SU-DHL-6 (cell line): Measurements from ENCODE around the gene PASK.

Experiments used
- EZH2phosphoT487 ChIP-seq: fragments of 200-600 bp; sonication (generic), shearing (Covaris generic); conservative IDR thresholded peaks from 2 replicates; pipeline ENCODE4 v1.6.1; 2018; ENCODE audit warnings: mild to moderate bottlenecking, antibody characterized with exemption, low read length, moderate library complexity, mixed read lengths
- TF ChIP-seq, protein P1 (sequence below): fragments of 200-600 bp; sonication (generic); IDR thresholded peaks from one replicate; pipeline ENCODE4 v1.5.1; 2017; ENCODE audit warnings: antibody characterized with exemption, mild to moderate bottlenecking, low read length, moderate library complexity; ENCODE audit not compliant: insufficient read depth, poor library complexity, severe bottlenecking

DNA sequence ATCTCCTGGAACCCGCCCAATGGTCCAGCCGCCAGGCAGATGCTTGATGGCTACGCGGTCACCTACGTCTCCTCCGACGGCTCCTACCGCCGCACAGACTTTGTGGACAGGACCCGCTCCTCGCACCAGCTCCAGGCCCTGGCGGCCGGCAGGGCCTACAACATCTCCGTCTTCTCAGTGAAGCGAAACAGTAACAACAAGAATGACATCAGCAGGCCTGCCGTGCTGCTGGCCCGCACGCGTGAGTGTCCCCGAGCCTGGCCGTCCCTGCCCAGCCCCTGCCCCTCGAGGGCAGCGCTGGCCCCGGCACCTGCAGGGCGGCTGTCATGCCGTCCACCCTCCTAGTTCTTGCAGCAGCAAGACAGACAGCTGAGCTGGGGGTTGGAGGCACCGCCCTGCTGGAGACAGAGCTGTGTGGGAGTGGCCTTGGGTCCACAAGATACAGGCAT is 83.9 kb downstream of the PASK start:
- TF ChIP-seq, protein P1, sequence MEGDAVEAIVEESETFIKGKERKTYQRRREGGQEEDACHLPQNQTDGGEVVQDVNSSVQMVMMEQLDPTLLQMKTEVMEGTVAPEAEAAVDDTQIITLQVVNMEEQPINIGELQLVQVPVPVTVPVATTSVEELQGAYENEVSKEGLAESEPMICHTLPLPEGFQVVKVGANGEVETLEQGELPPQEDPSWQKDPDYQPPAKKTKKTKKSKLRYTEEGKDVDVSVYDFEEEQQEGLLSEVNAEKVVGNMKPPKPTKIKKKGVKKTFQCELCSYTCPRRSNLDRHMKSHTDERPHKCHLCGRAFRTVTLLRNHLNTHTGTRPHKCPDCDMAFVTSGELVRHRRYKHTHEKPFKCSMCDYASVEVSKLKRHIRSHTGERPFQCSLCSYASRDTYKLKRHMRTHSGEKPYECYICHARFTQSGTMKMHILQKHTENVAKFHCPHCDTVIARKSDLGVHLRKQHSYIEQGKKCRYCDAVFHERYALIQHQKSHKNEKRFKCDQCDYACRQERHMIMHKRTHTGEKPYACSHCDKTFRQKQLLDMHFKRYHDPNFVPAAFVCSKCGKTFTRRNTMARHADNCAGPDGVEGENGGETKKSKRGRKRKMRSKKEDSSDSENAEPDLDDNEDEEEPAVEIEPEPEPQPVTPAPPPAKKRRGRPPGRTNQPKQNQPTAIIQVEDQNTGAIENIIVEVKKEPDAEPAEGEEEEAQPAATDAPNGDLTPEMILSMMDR = no peak
- no peak for TF ChIP-seq EZH2phosphoT487
